ENCODE results near the gene TBCD. TPM values are rescaled to one million over a fixed set of nuclear protein-coding genes. Genes with fewer than 3 reads are reported as not detected.
"Not testable (repeated sequence)": the region's sequence is repeated elsewhere in the genome, so short reads cannot be mapped to it uniquely, and the experiment has no call there.

The TBCD gene
- total RNA-seq, 4 donors from 2014 or later: 30.5 to 94.3 (median 51.8) TPM

GRCh38 chr17:82950525-82951102 is 198.7 kb downstream of the TBCD start:
- no peak for DNase-seq (ENCODE audit: low spot score)
- TF ChIP-seq CTCF (IDR thresholded peaks at IDR 0.05): no peak
- ATAC-seq (ENCODE audit: low FRiP score): no peak

GRCh38 chr17:82952019-82952418 is 200.2 kb downstream of the TBCD start:
- ATAC-seq (ENCODE audit: low FRiP score) (no peak), DNase-seq (ENCODE audit: low spot score) (no peak)
- TF ChIP-seq CTCF (IDR thresholded peaks at IDR 0.05): no peak

GRCh38 chr17:82955106-82955505 is 203.2 kb downstream of the TBCD start:
- not testable (repeated sequence) for ATAC-seq (ENCODE audit: low FRiP score); DNase-seq (ENCODE audit: low spot score)

GRCh38 chr17:82955627-82956026 is 203.8 kb downstream of the TBCD start:
- not testable (repeated sequence) for DNase-seq (ENCODE audit: low spot score)

GRCh38 chr17:82956146-82956725 is 204.4 kb downstream of the TBCD start:
- DNase-seq (ENCODE audit: low spot score) (no peak), ATAC-seq (ENCODE audit: low FRiP score) (no peak)
- no peak for TF ChIP-seq CTCF (IDR thresholded peaks at IDR 0.05)

More at GRCh38 chr17:82955627-82956026, 203.8 kb downstream of the TBCD start:
- ATAC-seq (ENCODE audit: low FRiP score): not testable (repeated sequence)

GRCh38 chr17:82956726-82957468 is 205.0 kb downstream of the TBCD start:
- no peak for ATAC-seq (ENCODE audit: low FRiP score)
- TF ChIP-seq CTCF (IDR thresholded peaks at IDR 0.05): no peak
- no peak for DNase-seq (ENCODE audit: low spot score)

- TF ChIP-seq CTCF (IDR thresholded peaks at IDR 0.05): no peak
- no peak for DNase-seq (ENCODE audit: low spot score)
- no peak for ATAC-seq (ENCODE audit: low FRiP score)
Observed at GRCh38 chr17:82957469-82957795, 205.6 kb downstream of the TBCD start.

GRCh38 chr17:82957961-82958561 is 206.2 kb downstream of the TBCD start:
- ATAC-seq (ENCODE audit: low FRiP score) (no peak), DNase-seq (ENCODE audit: low spot score) (no peak)
- TF ChIP-seq CTCF (IDR thresholded peaks at IDR 0.05): no peak

Data from omental fat pad (tissue), 4 donors.